GDM1 (cell line): ENCODE measurements around the gene CNP.
"Not testable (repeated sequence)": the region's sequence is repeated elsewhere in the genome, so short reads cannot be mapped to it uniquely, and the experiment has no call there.

Source experiments
- DNase-seq: peaks from one replicate; lab custom pipeline; 2025; lab: John Stamatoyannopoulos, UW

The CNP gene

DNA sequence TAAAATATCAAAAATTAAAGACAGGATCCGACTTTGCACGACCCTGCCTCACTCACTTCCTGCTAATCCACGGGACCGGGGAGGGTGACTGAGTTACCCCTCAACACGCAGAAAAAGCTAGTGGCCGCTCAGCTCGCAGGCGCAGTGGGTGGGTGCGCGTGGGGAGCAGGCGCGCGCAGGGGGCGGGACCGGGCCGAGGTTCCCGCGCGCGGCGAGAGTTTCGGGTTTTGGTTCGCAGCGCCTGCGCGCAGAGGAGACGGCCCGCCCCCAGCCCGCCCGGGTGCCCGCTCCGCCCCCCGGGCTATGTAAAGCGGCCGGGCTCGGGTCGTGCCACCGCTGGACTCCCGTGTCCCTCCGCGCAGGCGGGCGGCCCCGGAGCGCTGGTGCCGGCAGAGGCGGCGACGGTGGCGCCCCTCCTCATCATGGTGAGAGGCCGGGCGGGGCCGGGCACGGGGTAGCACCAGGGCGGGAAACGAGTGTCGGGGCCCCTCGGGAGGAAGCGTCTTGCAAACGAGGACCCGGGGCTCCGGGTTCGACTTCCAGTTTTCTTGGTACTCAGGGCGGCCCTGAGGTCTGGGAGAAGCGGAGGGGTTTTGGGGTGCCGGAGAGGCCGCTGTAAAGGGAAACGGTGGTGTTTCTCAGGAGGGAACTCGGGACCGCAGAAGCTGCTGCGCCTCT is at the start of gene CNP:
CNP (plus strand) TSS at position 333 of the 678 bp plus-strand sequence; CDS start at position 423, 90 bp downstream.
- peak; percentile 91 for DNase-seq

GRCh38 chr17:41917192-41917591 is 49.4 kb upstream of the CNP start:
- no peak for DNase-seq

DNA sequence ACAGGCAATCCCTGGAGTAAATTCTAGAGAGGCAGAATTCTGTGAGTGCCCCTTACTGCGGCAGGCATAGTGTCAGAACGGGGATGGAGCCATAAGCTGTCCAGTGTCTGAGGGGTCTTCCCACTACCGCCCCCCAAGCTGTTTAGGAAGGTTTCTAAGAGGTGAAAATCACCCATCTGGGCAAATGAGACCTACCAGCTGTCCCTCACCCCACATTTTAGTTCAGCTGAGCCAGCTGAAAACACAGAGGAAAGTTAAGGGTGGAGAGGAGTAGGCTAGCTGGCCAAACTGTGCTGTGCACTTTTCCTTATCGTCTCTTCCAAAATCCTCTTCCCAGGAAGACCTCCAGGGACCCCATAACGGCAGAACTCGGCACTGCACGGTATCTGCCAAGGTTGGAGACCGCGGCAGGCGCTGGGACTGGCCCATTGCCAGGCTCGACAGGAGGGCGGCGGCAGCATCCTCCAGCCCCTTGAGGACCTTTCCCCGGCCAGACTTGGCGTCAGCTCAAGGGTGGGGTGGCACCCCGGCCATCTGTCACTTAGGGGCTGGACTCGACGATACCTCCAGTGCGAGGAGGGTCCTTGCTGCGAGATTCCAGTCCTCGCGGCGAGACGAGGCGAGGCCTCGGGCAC is 48.8 kb upstream of the CNP start:
- no peak for DNase-seq

DNA sequence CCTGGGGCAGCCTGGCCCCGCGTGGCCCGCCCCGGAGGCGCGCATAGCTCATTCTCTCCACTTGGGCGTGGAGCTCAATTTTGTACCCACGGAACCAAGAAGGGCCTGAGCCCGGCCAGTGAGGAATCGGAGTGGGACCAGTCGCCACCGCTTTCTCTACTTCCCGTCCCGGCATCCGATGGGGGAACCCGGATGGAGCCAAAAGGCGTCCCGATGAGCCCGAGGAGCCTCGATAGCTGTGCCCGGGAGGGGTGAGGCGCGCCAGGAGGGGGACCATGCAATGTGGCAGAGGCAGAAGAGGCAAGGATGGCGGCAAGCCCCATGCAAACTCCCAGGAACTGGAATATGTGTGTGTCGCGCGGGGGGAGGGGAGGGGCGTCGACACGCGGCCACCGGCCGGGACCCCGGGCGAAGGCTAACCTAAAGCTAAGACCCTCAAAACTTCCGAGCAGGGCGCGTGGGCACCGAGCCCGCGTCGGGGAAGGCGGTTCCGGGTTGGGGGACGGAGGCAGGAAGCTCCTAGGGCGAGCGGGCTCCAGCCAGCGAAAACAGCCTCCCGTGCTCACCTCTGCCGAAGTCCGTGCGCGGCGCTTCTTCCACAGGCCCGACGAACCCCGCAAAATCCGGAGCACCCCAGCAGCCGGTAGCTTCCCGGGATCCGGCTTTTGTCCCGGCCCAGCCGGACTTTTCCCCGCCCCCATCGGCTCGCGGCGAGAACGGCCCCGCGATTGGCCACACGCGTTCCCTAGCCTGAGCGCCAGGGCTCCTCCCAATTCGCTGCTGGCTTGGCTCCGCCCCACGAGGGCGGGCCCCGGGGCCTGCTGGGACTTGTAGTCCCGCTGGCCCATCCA is 48.1 kb upstream of the CNP start, which contains the start of gene ACLY:
ACLY (minus strand) TSS at position 638 of the 851 bp plus-strand sequence. CDS start 5,078 bp downstream, outside the sequence.
- peak; percentile 91 for DNase-seq

GRCh38 chr17:41919165-41919817 is 47.3 kb upstream of the CNP start:
- no peak for DNase-seq

DNA sequence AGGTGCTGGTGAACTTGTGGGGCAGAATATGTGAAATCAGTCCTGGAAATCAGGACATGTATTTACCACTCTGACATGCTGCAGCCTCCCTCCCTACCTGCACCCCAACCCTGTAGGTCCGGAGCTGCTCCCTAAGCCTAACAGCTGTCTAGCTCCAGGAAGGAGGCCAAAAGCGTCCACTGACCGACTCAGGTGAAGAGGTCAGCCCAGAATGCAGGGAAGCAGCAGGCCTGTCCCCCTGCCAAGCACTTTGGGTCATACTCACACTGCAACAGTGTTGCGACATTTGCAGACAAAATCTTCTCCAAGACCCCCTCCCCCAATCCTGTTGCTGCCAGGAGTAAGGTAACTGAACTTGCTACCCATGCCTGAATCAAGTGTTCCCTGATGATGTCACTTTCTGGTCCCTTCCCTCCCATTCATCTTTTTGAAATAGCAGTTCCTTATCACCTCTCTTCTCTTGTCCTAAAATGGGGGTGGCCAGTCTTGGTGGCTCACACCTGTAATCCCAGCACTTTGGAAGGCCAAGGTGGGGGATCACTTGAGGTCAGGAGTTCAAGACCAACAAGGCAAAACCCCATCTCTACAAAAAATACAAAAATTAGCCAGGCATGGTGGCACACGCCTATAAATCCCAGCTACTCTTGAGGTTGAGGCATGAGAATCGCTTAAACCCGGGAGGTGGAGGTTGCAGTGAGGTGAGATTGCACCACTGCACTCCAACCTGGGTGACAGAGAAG is 46.6 kb upstream of the CNP start:
- no peak for DNase-seq

DNA sequence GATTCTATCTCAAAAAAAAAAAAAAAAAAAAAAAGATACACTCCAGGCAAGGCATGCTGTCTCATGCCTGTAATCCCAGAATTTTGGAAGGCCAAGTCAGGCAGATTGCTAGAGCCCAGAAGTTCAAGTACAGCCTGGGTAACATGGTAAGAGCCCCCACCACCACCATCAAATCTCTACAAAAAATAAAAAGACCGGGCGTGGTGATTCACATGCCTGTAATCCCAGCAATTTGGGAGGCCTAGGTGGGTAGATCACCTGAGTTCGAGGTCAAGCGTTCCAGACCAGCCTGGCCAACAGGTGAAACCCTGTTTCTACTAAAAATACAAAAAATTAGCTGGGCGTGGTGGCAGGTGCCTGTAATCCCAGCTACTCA is 46.0 kb upstream of the CNP start:
- DNase-seq, result no peak

GRCh38 chr17:41925991-41926590 is 40.5 kb upstream of the CNP start:
- DNase-seq, result no peak

GRCh38 chr17:41928693-41929251 is 37.8 kb upstream of the CNP start:
- DNase-seq, result no peak

GRCh38 chr17:41930009-41930832 is 36.4 kb upstream of the CNP start, which contains the start of gene ODAD4:
ODAD4 (plus strand) TSS chr17:41930617; CDS start chr17:41930724, 107 bp downstream.
- DNase-seq, result peak; percentile 92

- DNase-seq, result not testable (repeated sequence)
These were observed 35.8 kb upstream of the CNP start for GRCh38 chr17:41930833-41931156.

DNA sequence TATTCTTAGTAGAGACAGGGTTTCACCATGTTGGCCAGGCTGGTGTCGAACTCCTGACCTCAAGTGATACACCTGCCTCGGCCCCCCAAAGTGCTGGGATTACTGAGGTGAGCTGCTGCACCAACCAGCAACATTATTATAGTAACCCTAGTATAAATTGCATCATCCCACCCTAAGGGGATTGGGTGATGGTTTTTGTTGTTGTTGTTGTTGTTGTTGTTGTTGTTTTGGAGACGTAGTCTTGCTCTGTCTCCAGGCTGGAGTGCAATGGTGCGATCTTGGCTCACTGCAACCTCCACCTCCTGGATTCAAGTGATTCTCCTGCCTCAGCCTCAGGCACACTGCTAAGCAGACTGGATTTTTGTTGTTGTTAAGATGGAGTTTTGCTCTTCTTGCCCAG is 34.9 kb upstream of the CNP start:
- not testable (repeated sequence) for DNase-seq

DNA sequence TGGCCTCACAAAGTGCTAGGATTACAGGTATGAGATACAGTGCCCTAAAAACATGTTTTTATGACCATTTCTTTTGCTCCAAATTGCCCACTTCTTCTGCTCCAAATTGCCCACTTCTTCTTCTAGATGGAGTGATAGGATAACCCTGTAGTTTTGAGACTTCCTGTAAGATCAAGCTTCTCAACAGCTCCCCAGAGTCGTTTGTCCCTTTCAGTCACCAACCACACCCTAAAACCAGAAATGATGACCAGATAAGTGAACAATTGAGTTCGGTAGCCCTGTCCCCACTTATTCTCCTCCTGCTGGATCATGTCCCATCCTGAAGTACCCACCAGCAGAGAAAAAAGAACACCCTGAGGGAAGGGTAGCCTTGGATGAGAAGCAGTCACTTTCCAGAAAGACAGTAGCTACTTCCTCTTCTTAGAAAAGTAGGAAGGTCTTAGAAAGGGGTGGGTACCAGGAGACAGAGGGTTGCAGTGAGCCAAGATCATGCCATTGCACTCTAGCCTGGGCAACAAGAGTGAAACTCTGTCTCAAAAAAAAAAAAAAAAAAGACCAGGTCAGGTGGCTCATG is 33.7 kb upstream of the CNP start:
- DNase-seq, result peak; percentile 14

- DNase-seq, result no peak
These were observed 31.0 kb upstream of the CNP start for GRCh38 chr17:41935641-41936040.

GRCh38 chr17:41937970-41938954 is 28.3 kb upstream of the CNP start:
- no peak for DNase-seq

- DNase-seq, result no peak
These were observed 27.4 kb upstream of the CNP start for GRCh38 chr17:41939044-41939692.

DNA sequence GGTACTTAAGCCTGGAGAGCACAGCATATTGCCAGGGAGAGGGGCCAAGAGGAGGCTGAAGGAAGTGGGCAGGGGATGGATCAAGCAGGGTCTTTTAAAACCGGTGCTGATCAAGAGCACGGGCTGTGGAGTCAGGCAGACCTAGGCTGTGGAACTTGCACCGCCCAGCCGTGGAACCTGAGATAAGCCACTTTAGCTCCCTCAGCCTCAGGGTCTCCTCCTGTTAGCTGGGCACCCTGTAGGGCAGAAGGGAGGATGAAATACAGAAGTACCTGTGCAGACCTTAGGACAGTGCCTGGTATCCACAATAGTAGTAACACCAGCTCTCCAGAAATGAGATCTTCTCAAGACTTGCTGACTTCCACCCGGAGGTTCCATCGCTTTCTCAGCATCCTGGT is 26.9 kb upstream of the CNP start:
- no peak for DNase-seq

DNA sequence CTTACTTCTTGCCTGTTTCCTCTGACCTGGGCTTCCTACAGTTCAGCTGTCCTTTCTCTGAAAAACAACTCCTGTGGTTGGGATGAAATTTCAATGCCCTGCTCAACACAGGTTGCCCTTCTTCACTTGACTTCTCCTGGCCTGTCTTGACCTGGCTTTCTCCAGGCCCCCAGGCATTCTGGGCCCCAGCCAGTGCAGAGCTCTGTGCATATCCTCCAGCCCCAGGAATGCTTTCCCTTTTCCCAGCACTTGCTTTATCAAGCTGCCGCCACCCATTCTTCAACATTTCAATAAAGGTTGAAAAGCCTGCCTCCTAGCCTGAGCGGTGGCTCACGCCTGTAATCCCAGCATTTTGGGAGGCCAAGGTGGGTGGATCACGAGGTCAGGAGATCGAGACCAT is 25.4 kb upstream of the CNP start:
- no peak for DNase-seq
